Eye (tissue), 1 donor: ENCODE measurements around the gene PEDS1.
"Not testable (repeated sequence)": the region's sequence is repeated elsewhere in the genome, so short reads cannot be mapped to it uniquely, and the experiment has no call there.

Source experiments
- DNase-seq: peaks from one replicate; pipeline ENCODE4 v3.0.0-alpha.2; 2015

Gene PEDS1

DNA sequence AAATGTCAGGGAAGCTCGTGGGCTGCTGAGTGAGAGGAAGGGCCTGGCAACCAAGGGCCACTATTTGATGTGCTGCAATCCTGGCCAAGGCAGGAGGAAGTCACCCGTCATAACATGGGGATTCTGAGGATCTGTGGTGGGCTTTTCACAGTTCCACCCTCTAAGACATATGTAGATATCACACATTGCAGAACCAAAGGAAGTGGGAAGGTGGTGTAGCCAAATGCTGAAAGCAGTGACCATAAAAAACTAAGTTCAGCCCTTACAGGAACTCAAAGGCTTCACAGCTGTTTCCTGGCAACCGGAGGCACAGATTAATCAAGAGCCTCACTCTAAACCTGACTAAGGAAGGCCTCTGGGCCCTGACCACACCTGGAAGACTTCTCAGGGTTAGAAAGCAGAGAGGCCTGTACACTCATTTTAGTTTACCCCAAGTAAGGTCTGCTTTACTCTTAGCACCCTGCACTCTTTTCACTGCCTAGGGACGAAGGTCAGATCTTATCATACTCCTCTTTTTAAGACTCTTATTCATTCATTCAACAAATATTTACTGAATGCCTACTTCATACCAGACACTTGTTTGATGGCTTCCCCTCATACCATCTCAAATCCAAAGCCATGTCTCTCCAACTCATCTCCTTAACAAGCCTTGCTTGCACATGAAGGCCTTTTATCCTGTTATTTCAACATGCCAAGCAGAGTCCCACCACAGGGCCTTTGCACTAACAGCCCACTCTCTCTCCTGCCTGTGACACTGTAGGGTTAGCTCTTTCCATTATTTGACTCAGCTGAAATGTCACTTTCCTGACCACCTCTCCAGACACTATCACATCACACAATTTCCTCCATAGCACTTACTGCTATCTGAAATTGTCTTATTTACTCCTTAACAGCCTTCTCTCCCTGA, 43.1 kb downstream of the PEDS1 start:
- no peak for DNase-seq

GRCh38 chr20:50108556-50109235, 44.8 kb downstream of the PEDS1 start:
- no peak for DNase-seq

- no peak for DNase-seq
Measured at GRCh38 chr20:50107796-50108331, 45.7 kb downstream of the PEDS1 start.

GRCh38 chr20:50107086-50107660, 46.4 kb downstream of the PEDS1 start:
- no peak for DNase-seq

- not testable (repeated sequence) for DNase-seq
Measured at GRCh38 chr20:50106669-50107068, 46.9 kb downstream of the PEDS1 start.
